Activated T-helper 17 cell treated with anti-CD3 and anti-CD28 coated beads, Interleukin-2, amount 50 U/mL, for 72 hours (primary cell): Measurements from ENCODE around the gene PACRGL. TPM values are rescaled to one million over a fixed set of nuclear protein-coding genes. Genes with fewer than 3 reads are reported as not detected.

Source experiments
- ATAC-seq: fragments of 150-1000 bp; cut with Tn5 transposase; replicated peaks from 2 replicates; pipeline ENCODE4 v1.10.0; 2021; ENCODE audit warnings: mild to moderate bottlenecking, moderate library complexity
- H3K27ac Mint-ChIP-seq: one replicate; pipeline ENCODE4 v1.8.0; 2022; ENCODE audit warnings: mixed read lengths
- H3K27me3 Mint-ChIP-seq: one replicate; pipeline ENCODE4 v1.8.0; 2022; ENCODE audit warnings: mixed read lengths
- H3K36me3 Mint-ChIP-seq: one replicate; pipeline ENCODE4 v1.8.0; 2022; ENCODE audit warnings: low read depth, mild to moderate bottlenecking, mixed read lengths
- H3K4me1 Mint-ChIP-seq: one replicate; pipeline ENCODE4 v1.8.0; 2022; ENCODE audit warnings: mixed read lengths
- H3K4me3 Mint-ChIP-seq: one replicate; pipeline ENCODE4 v1.8.0; 2022; ENCODE audit warnings: mild to moderate bottlenecking, mixed read lengths
- H3K9me3 Mint-ChIP-seq: one replicate; pipeline ENCODE4 v1.8.0; 2022; ENCODE audit warnings: mixed read lengths
- total RNA-seq, 2 donors: library from RNA; stranded (reverse); gene quantifications; one replicate each; pipeline ENCODE4 v1.2.3, GENCODE V29; 2022

The PACRGL gene
- 1 to 10 TPM; 8.0 to 9.3 TPM for total RNA-seq

DNA sequence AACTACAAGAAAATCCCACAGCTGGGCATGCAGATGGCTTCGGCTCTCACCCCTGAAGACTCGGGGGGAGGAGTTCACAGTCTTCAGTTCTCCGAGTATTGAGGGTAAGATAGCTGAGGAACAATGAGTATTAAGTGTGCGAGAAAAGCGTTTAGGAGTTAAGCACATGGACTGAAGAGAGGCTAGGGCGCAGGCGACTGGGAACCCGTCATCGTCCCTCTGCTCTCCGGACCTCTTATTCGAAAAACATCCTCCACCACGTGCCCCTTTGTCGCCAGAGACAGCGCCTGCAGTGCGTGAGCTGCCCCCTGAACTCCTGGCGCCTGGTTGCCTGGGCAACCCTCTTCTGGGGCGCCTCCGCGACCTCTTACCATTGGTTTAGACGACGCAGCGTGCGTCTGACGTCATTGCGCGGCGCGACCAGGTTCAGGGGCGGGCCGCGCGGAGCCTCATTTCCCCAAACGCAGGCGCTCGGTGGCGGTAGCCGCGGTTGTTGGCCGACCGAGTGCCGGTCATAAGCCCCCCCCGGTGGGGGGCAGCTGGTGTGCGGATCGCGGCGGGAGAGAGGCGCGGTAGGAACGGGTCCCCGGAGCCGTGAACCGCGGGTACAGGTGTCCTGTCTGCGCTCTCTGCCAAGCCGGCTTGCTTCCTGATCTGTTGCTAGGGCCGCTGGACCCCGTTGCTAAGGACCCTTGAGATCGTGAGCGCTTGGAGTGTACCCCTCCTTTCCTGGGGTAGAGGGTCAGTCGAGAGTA is at the start of gene PACRGL:
Gene PACRGL, plus strand, starts transcription at position 452 of the 755 bp plus-strand sequence. CDS start 4,024 bp downstream, outside the sequence.
- H3K4me1 Mint-ChIP-seq, result peaks cover 16% of the 10 kb centered on the region
- peaks cover 6% of the 10 kb centered on the region for H3K27me3 Mint-ChIP-seq
- peak within 1 kb of the TSS; percentile 92 for H3K27ac Mint-ChIP-seq
- ATAC-seq, result peak; percentile 100
- no peaks in the 10 kb centered on the region for H3K9me3 Mint-ChIP-seq
- peak within 1 kb of the TSS; percentile 92 for H3K4me3 Mint-ChIP-seq
- H3K36me3 Mint-ChIP-seq, result peaks cover 19% of the 10 kb centered on the region

DNA sequence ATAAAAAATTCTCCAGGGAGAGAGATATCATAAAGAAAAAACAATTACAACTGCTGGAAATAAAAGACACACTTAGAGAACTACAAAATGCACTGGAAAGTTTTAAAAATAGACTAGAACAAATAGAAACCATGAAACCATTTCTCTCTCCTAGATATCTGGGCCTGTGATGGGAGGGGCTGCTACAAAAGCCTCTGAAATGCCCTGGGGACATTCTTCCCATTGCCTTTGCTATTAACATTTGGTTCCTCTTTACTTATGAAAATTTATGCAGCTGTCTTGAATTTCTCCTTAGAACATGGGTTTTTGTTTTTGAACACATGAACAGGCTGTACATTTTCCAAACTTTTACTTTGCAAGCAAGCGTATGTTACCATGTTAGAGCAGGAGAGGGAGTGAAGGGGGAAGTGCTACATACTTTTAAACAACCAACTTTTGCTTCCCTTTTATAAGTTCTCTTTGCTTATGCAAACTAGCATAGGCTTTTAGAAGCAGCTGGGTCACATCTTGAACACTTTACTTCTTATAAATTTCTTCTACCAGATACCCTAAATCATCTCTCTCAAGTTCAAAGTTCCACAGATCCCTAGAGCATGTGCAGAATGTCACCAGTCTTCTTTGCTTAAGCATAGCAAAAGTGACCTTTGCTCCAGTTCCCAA is 47.9 kb upstream of the PACRGL start:
- Mint-ChIP-seq H3K4me1 (no peaks in the 10 kb centered on the region), H3K27ac (no peak overlapping the region), H3K4me3 (no peak overlapping the region), H3K27me3 (peaks cover 30% of the 10 kb centered on the region), H3K9me3 (no peaks in the 10 kb centered on the region), H3K36me3 (no peaks in the 10 kb centered on the region)
- ATAC-seq, result no peak

DNA sequence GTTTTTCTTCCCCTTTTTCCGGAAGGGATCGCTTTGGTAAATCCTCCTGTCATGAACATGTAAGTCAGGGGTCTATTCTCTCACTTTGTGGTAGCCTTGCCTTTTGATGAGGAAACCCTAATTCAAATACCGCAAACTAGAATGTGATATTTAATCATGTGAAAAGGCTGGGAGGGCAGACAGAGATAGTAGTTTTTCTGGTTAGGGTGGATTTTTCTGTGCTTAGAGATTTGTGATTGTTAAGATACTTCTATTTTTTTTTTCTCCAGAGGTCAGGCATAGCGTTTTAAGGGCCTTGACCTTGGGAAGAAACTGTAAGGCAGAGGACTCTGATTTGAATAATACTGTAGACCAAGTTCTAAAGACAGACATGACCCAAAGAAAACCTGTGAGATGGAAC is 41.8 kb upstream of the PACRGL start:
- ATAC-seq, result no peak
- Mint-ChIP-seq H3K9me3 (no peaks in the 10 kb centered on the region), H3K4me1 (no peaks in the 10 kb centered on the region), H3K27me3 (peaks cover 14% of the 10 kb centered on the region), H3K27ac (no peak overlapping the region), H3K36me3 (no peaks in the 10 kb centered on the region), H3K4me3 (no peak overlapping the region)

DNA sequence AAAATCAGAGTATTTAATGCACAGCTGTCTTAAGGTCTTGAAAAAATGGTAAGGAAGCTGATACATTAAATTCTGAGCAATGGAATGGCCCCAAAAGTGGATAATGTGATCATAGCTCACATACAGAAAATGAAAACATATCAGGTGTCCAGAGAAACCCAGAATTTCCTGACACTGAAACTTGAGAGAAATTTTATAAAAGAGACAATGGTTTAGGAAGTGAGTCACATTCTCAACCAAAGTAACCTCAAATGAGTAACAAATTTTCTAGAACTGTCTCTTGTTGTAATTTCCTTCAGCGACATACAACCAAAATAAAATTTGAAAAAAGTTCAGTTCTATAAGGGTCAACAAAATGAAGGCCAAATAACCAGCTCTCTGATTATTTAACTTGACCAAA is 37.4 kb upstream of the PACRGL start:
- H3K27me3 Mint-ChIP-seq, result no peaks in the 10 kb centered on the region
- no peaks in the 10 kb centered on the region for H3K4me1 Mint-ChIP-seq
- no peaks in the 10 kb centered on the region for H3K9me3 Mint-ChIP-seq
- no peaks in the 10 kb centered on the region for H3K36me3 Mint-ChIP-seq
- no peak overlapping the region for H3K27ac Mint-ChIP-seq
- ATAC-seq, result peak; percentile 19
- H3K4me3 Mint-ChIP-seq, result no peak overlapping the region

DNA sequence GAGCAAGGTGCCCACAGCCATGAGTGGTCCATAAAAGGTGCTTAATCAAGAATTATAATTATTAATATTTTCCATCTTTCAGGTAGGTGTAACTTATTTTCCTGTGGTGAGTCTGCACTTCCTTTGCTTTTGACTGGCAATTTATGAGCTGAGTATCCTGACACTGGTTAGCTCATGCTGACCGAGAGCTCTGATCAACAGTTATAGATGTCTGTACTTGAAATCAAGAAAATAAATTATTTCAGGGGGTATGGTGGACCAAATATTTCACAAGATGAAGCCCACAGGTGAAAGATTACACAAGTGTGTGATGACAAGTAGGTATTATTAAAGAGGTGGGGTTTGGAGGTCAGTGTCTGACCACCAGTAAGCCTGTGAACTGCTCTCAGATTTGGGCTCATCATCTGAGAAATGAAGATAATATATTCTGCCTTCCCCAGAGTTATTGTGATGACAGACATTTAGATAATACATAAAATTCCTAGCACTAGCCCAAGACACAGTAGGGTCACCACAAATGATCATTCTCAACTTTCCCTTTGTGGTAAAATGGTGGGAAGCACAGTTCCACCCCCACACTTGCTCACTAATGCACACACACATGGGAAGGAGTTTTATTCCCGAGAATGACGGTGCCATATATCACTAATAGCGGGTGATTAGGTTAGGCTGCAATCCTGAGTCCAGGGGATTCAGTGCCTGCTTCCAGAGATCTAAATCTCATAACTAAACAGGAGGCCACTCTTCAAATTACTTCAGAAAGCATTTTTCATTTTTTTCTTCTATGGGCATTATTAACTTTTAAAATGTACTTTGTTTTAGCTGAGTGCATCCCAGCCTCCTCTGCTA is 34.0 kb upstream of the PACRGL start:
- no peaks in the 10 kb centered on the region for H3K9me3 Mint-ChIP-seq
- H3K4me1 Mint-ChIP-seq, result no peaks in the 10 kb centered on the region
- no peak for ATAC-seq
- H3K4me3 Mint-ChIP-seq, result no peak overlapping the region
- no peak overlapping the region for H3K27ac Mint-ChIP-seq
- H3K36me3 Mint-ChIP-seq, result no peaks in the 10 kb centered on the region
- H3K27me3 Mint-ChIP-seq, result no peaks in the 10 kb centered on the region

DNA sequence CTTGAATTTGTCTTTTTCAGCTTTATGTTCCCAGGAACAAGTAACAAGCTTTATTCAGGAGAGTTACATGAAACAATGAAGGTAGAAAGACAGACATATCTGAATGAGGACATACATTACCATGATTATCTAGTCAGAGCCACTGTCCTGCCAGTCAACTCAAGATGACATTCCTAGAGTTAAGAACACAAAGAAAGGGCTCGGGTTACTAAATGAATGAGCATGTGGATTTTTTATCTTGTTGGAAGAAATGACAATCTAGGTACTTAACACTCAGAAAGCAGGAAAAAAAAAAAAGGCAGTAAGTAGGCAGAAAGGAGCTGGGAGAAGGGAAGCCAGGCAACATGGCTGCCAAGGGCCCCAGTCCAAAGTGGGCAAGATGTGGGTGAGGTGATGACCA is 28.0 kb upstream of the PACRGL start:
- H3K27me3 Mint-ChIP-seq, result peaks cover 16% of the 10 kb centered on the region
- no peaks in the 10 kb centered on the region for H3K36me3 Mint-ChIP-seq
- ATAC-seq, result no peak
- no peaks in the 10 kb centered on the region for H3K4me1 Mint-ChIP-seq
- no peaks in the 10 kb centered on the region for H3K9me3 Mint-ChIP-seq
- no peak overlapping the region for H3K4me3 Mint-ChIP-seq
- no peak overlapping the region for H3K27ac Mint-ChIP-seq

DNA sequence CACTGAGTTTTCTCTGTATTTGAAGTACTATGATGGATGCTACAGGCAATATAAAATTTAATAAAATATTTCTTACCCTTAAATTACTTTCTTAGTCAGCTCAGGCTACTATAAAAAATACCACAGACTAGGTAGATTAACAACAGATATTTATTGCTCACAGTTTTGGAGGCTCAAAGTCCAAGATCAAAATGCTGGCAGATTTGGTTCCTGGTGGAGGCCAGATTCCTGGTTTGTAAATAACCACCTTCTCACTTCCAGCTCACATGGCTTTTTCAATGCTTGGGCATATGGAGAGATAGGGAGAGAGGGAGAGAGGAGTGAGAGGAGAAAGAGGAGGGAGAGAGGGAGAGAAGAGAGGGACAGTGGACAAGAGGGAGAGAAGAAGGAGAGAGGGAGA is 24.5 kb upstream of the PACRGL start:
- H3K4me3 Mint-ChIP-seq, result no peak overlapping the region
- peaks cover 27% of the 10 kb centered on the region for H3K27me3 Mint-ChIP-seq
- H3K4me1 Mint-ChIP-seq, result no peaks in the 10 kb centered on the region
- H3K9me3 Mint-ChIP-seq, result no peaks in the 10 kb centered on the region
- H3K36me3 Mint-ChIP-seq, result no peaks in the 10 kb centered on the region
- no peak for ATAC-seq
- H3K27ac Mint-ChIP-seq, result no peak overlapping the region

DNA sequence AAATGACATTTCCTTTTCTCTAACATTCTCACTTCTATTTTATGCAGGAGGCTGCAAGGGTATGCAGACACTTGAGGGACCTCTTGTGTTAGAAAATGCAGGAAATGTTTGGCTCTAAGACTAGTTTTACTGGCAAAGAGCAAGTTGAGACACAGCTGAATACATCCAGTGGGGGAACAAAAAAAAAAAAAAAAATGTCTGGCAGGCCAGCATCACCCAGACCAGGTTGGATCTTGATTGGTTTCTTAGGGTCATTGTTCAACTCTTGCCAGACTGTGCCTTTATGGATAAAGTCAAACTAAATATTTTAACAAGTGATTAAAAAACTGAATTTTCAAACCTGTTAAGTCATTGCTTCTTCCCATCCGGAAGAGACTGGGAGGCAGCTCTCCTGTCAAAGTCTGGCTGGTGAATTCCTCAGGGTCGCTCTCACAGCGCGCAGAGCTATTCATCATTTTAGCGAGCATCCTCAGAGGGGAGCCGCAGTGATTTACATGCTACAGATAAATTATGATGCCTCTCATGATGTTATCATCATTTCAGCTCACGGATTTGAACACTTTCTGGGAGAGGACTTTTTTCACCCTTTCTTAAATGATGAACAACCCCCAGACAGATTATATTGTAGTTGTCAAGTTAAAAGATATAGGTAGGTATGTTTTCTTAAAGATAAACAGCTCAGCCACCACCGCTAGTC is 23.6 kb upstream of the PACRGL start:
- no peaks in the 10 kb centered on the region for H3K4me1 Mint-ChIP-seq
- no peak overlapping the region for H3K27ac Mint-ChIP-seq
- H3K27me3 Mint-ChIP-seq, result peaks cover 28% of the 10 kb centered on the region
- H3K9me3 Mint-ChIP-seq, result no peaks in the 10 kb centered on the region
- H3K4me3 Mint-ChIP-seq, result no peak overlapping the region
- ATAC-seq, result no peak
- no peaks in the 10 kb centered on the region for H3K36me3 Mint-ChIP-seq

DNA sequence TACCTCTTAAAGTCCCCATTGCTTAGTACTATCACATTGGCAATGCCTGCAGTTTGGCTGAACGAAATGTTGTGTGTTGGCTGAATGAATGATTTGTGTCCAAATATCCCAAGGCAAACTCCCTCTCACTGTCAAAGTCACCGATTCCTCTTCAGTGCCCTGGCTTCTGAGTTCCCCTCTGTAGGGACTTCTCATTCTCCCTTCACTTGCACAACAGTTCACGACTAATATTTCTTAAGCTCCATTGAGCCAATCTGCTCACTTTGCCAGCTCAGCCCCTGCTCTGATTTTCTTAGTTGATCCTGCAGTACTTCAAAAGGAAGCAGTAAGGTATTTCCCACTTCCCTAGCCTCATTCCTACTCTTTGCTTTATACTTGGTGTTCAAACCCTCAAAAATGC is 21.9 kb upstream of the PACRGL start:
- Mint-ChIP-seq H3K27ac (no peak overlapping the region), H3K4me3 (no peak overlapping the region), H3K9me3 (no peaks in the 10 kb centered on the region), H3K4me1 (no peaks in the 10 kb centered on the region), H3K36me3 (no peaks in the 10 kb centered on the region), H3K27me3 (peaks cover 26% of the 10 kb centered on the region)
- ATAC-seq, result no peak

DNA sequence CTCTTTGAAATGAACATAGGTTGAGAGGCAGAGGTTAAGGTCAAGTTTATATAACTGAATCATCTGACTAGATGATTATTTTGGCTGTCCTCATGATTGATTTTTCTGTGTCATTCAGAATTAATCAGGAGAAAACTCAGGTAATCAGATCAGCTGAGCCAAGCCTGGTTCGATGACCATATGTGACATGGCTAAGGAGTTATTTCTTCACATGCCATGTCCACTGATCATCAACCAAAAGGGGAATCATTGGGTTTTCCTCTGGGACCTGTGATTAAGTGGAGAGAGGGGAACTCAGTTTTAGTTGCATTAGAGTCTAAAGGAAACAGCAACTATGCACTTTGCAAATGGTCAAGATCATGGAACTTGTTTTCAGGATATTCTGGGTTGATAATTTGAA is 20.3 kb upstream of the PACRGL start:
- H3K36me3 Mint-ChIP-seq, result no peaks in the 10 kb centered on the region
- H3K27me3 Mint-ChIP-seq, result peaks cover 21% of the 10 kb centered on the region
- no peaks in the 10 kb centered on the region for H3K4me1 Mint-ChIP-seq
- no peaks in the 10 kb centered on the region for H3K9me3 Mint-ChIP-seq
- H3K4me3 Mint-ChIP-seq, result no peak overlapping the region
- H3K27ac Mint-ChIP-seq, result no peak overlapping the region
- no peak for ATAC-seq

DNA sequence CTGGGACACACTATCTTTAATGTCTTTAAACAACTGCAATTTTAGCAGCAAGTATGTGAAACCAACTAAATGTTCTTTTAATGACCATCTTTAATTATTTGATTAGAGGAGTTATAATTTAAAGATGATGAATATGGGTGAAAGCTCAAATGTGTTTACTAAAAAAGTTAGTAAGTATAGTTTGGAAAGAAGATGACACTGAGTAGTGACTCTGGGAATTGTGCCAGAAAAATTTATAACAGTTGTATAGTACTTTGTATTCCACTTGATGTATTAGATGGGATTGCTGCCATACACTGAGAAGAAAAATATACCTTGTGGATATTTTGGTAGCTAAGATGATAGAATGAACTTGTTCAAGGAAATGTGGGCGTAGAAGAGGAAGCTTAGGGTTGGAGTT is 19.5 kb upstream of the PACRGL start:
- no peak overlapping the region for H3K4me3 Mint-ChIP-seq
- no peak for ATAC-seq
- no peaks in the 10 kb centered on the region for H3K9me3 Mint-ChIP-seq
- peaks cover 21% of the 10 kb centered on the region for H3K27me3 Mint-ChIP-seq
- H3K27ac Mint-ChIP-seq, result no peak overlapping the region
- no peaks in the 10 kb centered on the region for H3K4me1 Mint-ChIP-seq
- no peaks in the 10 kb centered on the region for H3K36me3 Mint-ChIP-seq

DNA sequence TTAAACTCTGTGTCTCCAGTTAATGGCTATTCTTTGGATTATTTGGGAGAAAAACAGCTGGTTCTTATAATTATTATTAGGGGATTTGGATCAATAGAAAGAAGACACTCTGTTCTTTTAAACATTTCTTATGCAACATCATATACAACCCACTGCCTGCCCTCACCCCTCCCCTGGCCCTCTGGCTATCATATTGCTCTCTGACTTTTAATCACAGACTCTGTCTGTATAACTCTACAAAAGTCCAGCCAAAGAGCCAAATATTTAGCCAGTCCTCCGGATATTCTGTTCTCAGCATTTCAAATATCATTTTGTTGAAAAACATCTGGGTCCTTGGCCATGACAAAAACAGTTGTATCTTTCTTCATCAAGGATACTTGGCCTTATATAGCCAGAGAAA is 19.0 kb upstream of the PACRGL start:
- H3K4me3 Mint-ChIP-seq, result no peak overlapping the region
- H3K27ac Mint-ChIP-seq, result no peak overlapping the region
- ATAC-seq, result no peak
- peaks cover 17% of the 10 kb centered on the region for H3K27me3 Mint-ChIP-seq
- no peaks in the 10 kb centered on the region for H3K9me3 Mint-ChIP-seq
- no peaks in the 10 kb centered on the region for H3K4me1 Mint-ChIP-seq
- H3K36me3 Mint-ChIP-seq, result no peaks in the 10 kb centered on the region

DNA sequence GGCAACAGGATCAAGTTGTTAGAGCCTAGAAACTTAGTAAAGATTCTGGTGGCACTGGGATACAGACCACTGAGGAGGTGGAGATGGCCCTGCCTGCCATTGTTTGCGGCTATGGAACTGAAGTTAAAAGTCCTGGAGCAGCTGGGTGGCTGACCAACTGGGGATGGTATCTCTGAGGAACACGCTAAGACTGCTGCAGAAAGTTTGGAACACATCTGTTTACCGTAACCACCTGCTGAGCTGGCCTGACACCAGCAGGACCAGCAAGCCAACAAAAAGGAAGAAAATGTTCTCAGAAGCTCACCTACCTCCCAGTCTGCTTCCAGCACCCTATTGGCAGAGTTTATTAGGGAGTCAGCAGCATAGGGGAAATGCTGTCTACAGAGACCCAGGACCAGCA is 17.4 kb upstream of the PACRGL start:
- Mint-ChIP-seq H3K36me3 (no peaks in the 10 kb centered on the region), H3K27ac (no peak overlapping the region), H3K9me3 (no peaks in the 10 kb centered on the region), H3K4me3 (no peak overlapping the region), H3K4me1 (no peaks in the 10 kb centered on the region), H3K27me3 (peaks cover 12% of the 10 kb centered on the region)
- ATAC-seq, result no peak

DNA sequence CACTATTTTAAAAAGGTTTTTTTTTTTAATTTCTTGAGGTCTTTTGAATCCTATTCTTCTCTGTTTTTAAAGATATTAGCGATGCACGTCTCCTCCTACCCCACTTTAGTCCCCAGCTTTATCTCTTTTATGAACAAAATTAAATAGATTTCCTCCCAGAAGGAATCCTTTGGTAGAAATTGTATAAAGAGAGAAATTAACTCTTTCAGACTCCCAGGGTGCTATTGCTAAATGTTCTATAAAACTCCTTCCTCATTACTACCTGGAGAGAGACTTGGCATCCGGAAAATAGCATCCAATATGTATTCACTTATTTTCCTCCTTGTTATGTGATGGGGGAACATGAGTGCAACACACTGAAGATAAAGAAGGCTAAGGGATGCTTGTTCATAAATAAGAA is 16.5 kb upstream of the PACRGL start:
- Mint-ChIP-seq H3K4me1 (no peaks in the 10 kb centered on the region), H3K4me3 (no peak overlapping the region), H3K36me3 (no peaks in the 10 kb centered on the region), H3K27me3 (peaks cover 7% of the 10 kb centered on the region), H3K9me3 (no peaks in the 10 kb centered on the region), H3K27ac (no peak overlapping the region)
- no peak for ATAC-seq
